Hematopoietic multipotent progenitor cell treated with erythropoietin and hydrocortisone succinate and interleukin-3 and kit ligand, for 8 days (in vitro differentiated cells): ENCODE results near the gene EYS.
"Not testable (repeated sequence)": the region's sequence is repeated elsewhere in the genome, so short reads cannot be mapped to it uniquely, and the experiment has no call there.

ENCODE experiments used
- DNase-seq: peaks from one replicate; pipeline ENCODE4 v3.0.0-alpha.2; 2015

The EYS gene

GRCh38 chr6:63745784-63746183 is 1961.2 kb downstream of the EYS start:
- no peak for DNase-seq

- DNase-seq, result no peak
Observed at GRCh38 chr6:63744810-63745209, 1962.2 kb downstream of the EYS start.

GRCh38 chr6:63743691-63744090 is 1963.3 kb downstream of the EYS start:
- no peak for DNase-seq

GRCh38 chr6:63742060-63742459 is 1965.0 kb downstream of the EYS start:
- DNase-seq, result no peak

GRCh38 chr6:63740709-63741108 is 1966.3 kb downstream of the EYS start:
- DNase-seq, result no peak

- no peak for DNase-seq
Observed at GRCh38 chr6:63739094-63739687, 1967.8 kb downstream of the EYS start.

- DNase-seq, result not testable (repeated sequence)
Observed at GRCh38 chr6:63738190-63738589, 1968.8 kb downstream of the EYS start.

GRCh38 chr6:63734923-63735322 is 1972.1 kb downstream of the EYS start:
- DNase-seq, result no peak

- no peak for DNase-seq
Observed at GRCh38 chr6:63732336-63732735, 1974.7 kb downstream of the EYS start.

GRCh38 chr6:63731930-63732329 is 1975.1 kb downstream of the EYS start:
- DNase-seq, result no peak

- DNase-seq, result no peak
Observed at GRCh38 chr6:63730311-63730710, 1976.7 kb downstream of the EYS start.

GRCh38 chr6:63724721-63725120 is 1982.3 kb downstream of the EYS start:
- no peak for DNase-seq

- DNase-seq, result no peak
Observed at GRCh38 chr6:63721181-63721580, 1985.8 kb downstream of the EYS start.

GRCh38 chr6:63716169-63716568 is 1990.9 kb downstream of the EYS start:
- DNase-seq, result no peak

GRCh38 chr6:63714091-63714490 is 1992.9 kb downstream of the EYS start:
- no peak for DNase-seq

- DNase-seq, result no peak
Observed at GRCh38 chr6:63713332-63713731, 1993.7 kb downstream of the EYS start.

GRCh38 chr6:63709148-63709547 is 1997.9 kb downstream of the EYS start:
- no peak for DNase-seq

GRCh38 chr6:63708631-63709030 is 1998.4 kb downstream of the EYS start:
- DNase-seq, result no peak

- DNase-seq, result no peak
Observed at GRCh38 chr6:63706630-63707029, 2000.4 kb downstream of the EYS start.

GRCh38 chr6:63705707-63706106 is 2001.3 kb downstream of the EYS start:
- DNase-seq, result no peak

- DNase-seq, result no peak
Observed at GRCh38 chr6:63690221-63690620, 2016.8 kb downstream of the EYS start.

GRCh38 chr6:63689421-63689820 is 2017.6 kb downstream of the EYS start:
- DNase-seq, result no peak

GRCh38 chr6:63685446-63686379 is 2021.3 kb downstream of the EYS start:
- no peak for DNase-seq

GRCh38 chr6:63683071-63683603 is 2023.9 kb downstream of the EYS start:
- DNase-seq, result no peak
